GM11168 (cell line): ENCODE results near the gene COPS3.
"Not testable (repeated sequence)": the region's sequence is repeated elsewhere in the genome, so short reads cannot be mapped to it uniquely, and the experiment has no call there.

Experiments used
- in situ Hi-C: fragments of 300-500 bp; cut with MboI; formaldehyde crosslinking; loops from one replicate; pipeline ENCODE4 v1.12.0; 2022; ENCODE audit warnings: low sequenced_read_pairs; ENCODE audit not compliant: unreplicated experiment

COPS3 gene

DNA sequence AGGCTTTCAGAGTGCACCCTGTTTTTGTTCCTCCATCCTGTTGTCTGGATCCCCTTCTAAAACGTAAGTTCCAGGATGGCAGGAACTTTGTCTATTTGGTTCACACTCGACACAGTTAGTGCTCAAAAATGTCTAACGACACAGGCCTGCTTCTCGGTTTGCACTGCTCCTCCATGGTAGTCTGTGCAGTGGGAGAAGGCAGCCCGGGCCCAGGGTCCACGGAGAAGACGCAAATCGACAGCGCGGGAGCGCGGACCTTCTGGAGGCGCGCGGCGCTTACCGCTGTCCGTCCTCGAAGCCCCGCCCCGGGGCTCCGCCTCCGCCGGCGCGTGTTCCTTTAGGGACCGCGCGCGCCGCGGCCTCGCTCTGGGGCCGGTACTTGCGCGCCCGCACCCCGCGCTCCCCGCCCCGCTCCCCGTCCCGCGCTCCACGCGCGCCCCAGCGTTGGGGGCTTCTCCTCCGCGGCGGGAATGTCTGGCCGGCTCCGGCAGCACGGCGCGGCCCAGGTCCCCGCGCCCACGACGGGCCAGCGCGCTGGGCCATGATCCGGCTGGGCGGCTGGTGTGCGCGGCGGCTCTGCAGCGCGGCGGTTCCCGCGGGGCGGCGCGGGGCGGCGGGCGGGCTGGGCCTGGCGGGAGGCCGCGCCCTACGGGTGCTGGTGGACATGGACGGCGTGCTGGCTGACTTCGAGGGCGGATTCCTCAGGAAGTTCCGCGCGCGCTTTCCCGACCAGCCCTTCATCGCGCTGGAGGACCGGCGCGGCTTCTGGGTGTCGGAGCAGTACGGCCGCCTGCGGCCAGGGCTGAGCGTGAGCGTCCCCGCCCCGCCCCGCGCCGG is 22.2 kb upstream of the COPS3 start, which contains the start of gene NT5M:
NT5M (plus strand) TSS at position 364 of the 837 bp plus-strand sequence; CDS start at position 542, 178 bp downstream.
- in situ Hi-C loops, result loop anchor here (10.0 kb wide), 1 partner anchor 308 kb away; no protein-coding TSS in a partner anchor

- in situ Hi-C loops, result loop anchor here (10.0 kb wide), 1 partner anchor 307 kb away; no protein-coding TSS in a partner anchor
Measured at GRCh38 chr17:17301659-17302058, 20.6 kb upstream of the COPS3 start.

- in situ Hi-C loops, result loop anchor here (10.0 kb wide), 1 partner anchor 306 kb away; no protein-coding TSS in a partner anchor
Measured at GRCh38 chr17:17300624-17301568, 19.9 kb upstream of the COPS3 start.

- in situ Hi-C loops, result no loop called here
Measured at GRCh38 chr17:17298108-17298507, 17.1 kb upstream of the COPS3 start.

DNA sequence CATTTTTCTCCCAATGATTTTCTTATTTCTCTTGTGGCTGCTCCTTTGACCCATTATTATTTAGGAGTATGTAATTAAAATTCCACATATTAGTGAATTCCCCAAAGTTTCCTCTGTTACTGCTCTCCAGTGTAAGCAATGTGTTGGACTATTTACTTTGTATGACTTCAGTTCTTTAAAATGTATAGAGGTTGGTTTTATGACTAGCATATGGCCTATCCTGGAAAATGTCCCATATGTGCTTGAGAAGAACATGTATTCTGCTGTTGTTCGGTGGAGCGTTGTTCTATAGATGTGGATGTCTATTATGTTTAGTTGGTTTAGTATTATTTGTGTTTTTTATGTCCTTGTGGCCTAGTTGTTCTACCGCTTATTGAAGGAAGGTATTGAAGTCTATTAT is 16.2 kb upstream of the COPS3 start:
- in situ Hi-C loops, result no loop called here

GRCh38 chr17:17295141-17295540 is 14.1 kb upstream of the COPS3 start:
- in situ Hi-C loops, result no loop called here

DNA sequence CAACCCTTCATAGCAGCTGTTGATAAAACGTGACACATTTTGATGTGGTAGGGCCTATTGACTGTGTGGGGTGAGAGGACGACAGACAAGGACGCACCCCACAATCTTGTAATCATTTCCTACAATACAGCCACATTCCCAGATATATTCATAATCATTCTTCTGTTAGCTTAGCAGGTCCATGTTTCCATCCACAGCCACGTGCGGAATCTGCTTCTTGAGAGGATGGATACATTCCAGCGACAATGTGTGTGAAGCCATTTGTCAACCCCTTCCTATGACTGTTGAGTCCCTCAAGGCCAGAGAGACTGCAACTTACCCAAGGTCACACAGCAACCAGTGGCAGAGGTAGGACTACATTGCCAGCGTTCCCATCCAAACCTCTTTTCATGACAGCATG is 8.7 kb upstream of the COPS3 start:
- in situ Hi-C loops, result no loop called here

DNA sequence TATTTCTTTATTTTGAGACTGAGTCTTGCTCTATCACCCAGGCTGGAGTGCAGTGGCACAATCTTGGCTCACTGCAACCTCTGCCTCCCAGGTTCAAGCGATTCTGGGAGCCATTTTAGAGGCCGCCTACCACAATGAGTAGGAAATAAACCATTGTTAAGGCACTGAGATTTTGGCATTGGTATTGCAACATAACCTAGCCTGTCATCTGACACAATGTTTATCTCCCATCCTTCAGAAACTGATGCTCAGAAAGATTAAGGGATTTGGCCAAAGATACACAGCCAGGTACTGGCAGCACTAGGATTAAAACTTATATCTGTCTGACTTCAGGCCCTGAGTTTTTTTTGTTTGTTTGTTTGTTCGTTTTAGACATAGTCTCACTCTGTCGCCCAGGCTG is 8.0 kb upstream of the COPS3 start:
- in situ Hi-C loops, result no loop called here

GRCh38 chr17:17285951-17286350 is 4.9 kb upstream of the COPS3 start:
- in situ Hi-C loops, result no loop called here

DNA sequence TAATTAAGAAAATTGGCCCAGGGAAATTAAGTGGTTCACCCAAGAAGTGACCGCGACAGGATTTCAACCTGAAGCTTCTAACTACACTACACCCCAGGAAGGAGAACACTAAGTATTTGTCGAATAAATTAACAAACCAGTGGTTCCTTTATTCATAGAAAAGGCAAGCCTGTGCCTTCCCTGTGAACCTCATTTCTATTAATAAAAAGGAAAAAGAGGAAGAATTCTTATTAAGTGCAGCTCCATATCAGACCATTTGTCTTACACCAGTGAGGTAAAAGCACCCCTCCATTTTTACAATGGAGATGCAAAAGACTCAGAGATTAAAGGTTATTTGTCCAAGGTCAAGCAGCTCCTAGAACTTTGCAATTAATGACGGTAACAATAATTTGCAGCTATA is 1.7 kb downstream of the COPS3 start:
- in situ Hi-C loops, result no loop called here

DNA sequence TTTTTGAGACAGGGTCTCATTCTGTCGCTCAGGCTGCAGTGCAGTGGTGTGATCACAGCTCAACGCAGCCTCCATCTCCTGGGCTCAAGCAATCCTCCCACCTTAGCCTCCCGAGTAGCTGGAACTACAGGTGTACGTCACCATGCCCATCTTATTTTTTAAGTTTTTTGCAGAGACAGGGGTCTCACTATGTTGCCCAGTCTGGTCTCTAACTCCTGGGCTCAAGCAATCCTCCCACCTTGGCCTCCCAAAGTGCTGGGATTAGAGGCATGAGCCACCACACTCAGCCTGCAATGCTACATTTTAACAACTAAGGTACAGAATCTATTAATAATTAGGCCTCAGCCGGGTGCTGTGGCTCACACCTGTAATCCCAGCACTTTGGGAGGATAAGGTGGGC is 3.6 kb downstream of the COPS3 start:
- in situ Hi-C loops, result not testable (repeated sequence)

GRCh38 chr17:17275971-17276370 is 5.1 kb downstream of the COPS3 start:
- in situ Hi-C loops, result no loop called here

GRCh38 chr17:17269926-17270773 is 10.9 kb downstream of the COPS3 start:
- in situ Hi-C loops, result no loop called here

DNA sequence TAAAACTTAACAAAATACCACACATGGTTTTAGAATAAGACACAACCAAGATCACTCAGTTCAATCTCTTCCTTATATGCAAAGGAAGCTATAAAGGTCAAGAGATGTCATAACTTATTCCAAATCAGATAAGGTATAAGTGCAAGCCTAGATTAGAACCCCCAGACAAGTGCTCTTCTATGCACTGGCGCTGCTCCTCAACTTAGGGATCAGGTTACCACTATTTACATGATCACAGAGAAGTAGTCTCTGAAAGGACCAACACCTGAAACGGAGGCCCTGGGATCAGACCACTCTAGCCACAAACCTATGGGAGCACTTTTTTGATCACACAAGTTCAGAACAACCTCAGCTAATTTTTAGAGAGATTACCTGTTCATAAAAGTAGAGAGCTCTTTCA is 16.6 kb downstream of the COPS3 start:
- in situ Hi-C loops, result no loop called here

DNA sequence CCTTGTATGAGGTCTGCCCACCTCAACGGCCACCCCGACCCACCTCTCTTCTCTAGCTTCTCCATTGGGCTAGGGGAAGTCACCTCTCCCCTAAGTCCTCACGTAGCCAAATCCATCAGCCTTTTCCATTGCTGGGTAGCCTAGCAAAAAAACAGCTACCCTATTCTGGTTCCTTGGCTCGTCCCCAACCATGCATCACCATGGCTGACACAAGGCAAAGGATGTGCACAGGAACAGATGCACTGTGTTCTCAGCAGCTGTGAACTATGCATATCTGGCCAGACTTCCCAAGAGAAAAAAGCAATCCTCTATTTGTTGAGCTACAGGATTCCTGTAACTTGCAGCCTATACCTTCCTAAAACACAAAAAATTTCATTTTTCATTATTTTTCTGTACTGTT is 22.0 kb downstream of the COPS3 start:
- in situ Hi-C loops, result no loop called here

DNA sequence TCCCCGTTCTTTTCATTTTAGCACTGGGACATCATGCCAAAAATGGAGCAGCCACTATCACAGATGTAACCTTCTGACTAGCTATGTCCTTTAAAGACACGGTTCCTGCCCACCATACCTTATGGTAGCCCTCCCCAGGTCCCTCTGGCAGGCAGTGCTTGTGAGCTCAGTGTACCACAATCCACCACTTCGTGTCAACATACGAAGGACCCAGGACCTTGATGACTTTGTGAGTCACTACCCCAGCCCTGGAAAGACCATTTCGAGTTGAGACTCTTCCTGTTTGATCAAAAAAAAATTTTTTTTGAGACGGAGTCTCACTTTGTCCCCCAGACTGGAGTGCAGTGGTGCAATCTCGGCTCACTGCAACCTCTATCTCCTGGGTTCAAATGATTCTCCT is 23.0 kb downstream of the COPS3 start:
- in situ Hi-C loops, result no loop called here

DNA sequence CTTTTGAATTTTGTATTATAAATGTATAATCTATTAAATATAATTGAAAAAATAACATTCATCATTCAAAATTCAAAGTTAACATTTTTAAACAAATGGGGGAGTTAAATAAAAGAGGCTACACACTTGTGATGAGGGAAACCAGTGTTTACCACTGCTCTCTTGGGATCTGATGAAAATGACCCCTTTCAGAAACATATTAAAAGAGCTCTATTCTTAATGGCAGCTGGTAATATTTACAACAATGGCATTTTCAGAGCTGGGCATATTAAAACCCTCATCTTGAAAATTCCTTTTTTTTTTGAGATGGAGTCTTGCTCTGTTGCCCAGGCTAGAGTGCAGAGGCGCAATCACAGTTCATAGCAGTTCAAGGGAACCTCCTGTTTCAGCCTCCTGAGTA is 24.7 kb downstream of the COPS3 start:
- in situ Hi-C loops, result no loop called here

DNA sequence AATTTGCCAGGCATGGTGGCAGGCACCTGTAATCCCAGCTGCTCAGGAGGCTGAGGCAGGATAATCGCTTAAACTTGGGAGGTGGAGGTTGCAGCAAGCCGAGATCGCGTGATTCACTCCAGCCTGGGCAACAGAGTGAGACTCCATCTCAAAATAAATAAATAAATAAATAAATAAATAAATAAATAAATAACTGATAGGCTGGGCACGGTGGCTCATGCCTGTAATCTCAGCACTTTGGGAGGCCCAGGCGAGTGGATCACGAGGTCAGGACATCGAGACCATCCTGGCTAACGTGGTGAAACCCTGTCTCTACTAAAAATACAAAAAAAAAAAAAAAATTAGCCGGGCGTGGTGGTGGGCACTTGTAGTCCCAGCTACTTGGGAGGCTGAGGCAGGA is 25.4 kb downstream of the COPS3 start:
- in situ Hi-C loops, result not testable (repeated sequence)

- in situ Hi-C loops, result no loop called here
Measured at GRCh38 chr17:17254036-17254435, 27.0 kb downstream of the COPS3 start.

DNA sequence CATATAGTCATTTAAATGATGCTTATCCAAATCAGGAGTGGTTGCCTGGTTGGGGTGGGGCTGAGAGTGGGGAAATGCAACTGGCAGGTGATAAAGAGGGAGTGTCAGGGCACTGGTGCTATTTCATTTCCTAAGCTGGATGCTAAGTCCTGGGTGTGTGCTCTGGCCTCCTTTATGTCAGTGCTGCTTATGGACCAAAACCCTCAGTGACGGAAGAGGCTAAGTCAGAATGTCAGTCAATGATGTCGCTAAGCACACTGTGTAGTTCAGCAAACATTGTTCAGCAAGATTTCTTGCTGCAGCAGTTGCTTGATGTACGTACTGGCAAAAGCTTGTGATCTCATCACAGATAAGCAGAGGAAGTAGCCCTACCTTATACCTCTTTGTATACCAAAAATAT is 27.6 kb downstream of the COPS3 start:
- in situ Hi-C loops, result no loop called here
